ENCODE results near the gene DLL1.
"Not testable (repeated sequence)": the region's sequence is repeated elsewhere in the genome, so short reads cannot be mapped to it uniquely, and the experiment has no call there.

Gene DLL1

DNA sequence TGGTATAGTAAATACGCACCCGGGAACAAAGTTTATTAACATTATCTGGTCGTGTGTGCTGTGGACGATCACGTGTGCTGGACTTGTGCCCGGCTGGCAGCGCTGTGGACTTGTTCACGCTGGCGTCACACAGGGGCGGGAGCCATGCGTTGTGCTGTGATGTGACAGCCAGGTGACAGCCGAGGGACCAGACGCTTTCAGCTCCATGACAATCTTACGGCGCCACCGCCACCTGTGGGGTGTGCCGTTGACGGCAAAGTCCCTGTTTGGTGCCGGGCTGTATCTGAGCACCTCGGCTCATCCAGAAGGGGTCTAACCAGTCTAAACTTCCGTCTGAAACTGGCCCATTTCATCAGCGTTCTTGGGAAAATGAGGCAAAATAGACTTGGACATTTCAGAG, 25.2 kb downstream of the DLL1 start:
- Histone ChIP-seq H3K27me3 (ENCODE audit: control insufficient read depth, insufficient read depth, low read length) (no peaks in the 10 kb centered on the region), H3K9me3 (ENCODE audit: control insufficient read depth, insufficient read depth, low read length) (no peaks in the 10 kb centered on the region), H3K4me3 (ENCODE audit: low read depth, low read length) (no peak overlapping the region), H3K9ac (ENCODE audit: low read depth, low read length) (no peak overlapping the region), H3K4me1 (ENCODE audit: control insufficient read depth, insufficient read depth, low read length) (peaks cover 13% of the 10 kb centered on the region; the same call in 1 of the 2 replicates), H3K27ac (ENCODE audit: low read depth, low read length) (no peak overlapping the region), H3K36me3 (ENCODE audit: control insufficient read depth, insufficient read depth, low read length) (no peaks in the 10 kb centered on the region)

DNA sequence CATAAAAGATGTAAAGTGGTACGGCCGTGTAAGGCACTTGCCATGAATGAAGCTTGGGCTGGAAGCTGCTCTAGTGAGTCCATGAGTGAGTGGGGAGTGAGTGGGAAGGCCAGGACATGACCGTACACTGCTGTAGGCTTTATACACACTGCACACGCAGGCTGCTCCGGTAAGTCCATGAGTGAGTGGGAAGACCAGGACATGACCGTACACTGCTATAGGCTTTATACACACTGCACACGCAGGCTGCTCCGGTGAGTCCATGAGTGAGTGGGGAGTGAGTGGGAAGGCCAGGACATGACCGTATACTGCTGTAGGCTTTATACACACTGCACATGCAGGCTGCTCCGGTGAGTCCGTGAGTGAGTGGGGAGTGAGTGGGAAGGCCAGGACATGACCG, 26.2 kb downstream of the DLL1 start:
- not testable (repeated sequence) for H3K36me3 ChIP-seq (ENCODE audit: control insufficient read depth, insufficient read depth, low read length); H3K9me3 ChIP-seq (ENCODE audit: control insufficient read depth, insufficient read depth, low read length); H3K4me3 ChIP-seq (ENCODE audit: low read depth, low read length); H3K27me3 ChIP-seq (ENCODE audit: control insufficient read depth, insufficient read depth, low read length); H3K9ac ChIP-seq (ENCODE audit: low read depth, low read length); H3K27ac ChIP-seq (ENCODE audit: low read depth, low read length)
- H3K4me1 ChIP-seq (ENCODE audit: control insufficient read depth, insufficient read depth, low read length): peaks cover 12% of the 10 kb centered on the region; the same call in 1 of the 2 replicates

DNA sequence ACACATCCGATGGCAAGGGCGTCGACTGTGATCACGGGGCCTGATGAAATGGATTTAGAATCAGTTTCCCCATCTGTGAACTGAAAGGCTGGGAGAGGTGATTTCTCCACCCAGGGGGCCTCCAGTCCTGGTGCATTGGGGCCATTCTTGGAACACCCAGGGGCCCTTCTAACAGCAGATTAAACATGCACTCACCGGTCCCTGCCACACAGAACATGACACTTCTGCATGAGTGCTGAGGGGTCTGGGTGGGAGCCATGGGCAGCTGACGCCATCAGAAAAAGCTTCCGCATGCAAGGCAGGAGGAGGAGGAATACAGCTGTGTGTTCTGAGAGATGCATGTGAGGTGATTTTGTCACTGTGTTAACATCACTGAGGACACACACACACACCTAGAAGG, 26.8 kb downstream of the DLL1 start:
- Histone ChIP-seq H3K36me3 (ENCODE audit: control insufficient read depth, insufficient read depth, low read length) (no peaks in the 10 kb centered on the region), H3K4me1 (ENCODE audit: control insufficient read depth, insufficient read depth, low read length) (0 out of 2 replicates have a peak, but pooled peaks cover 7% of the 10 kb centered on the region), H3K4me3 (ENCODE audit: low read depth, low read length) (no peak overlapping the region), H3K27ac (ENCODE audit: low read depth, low read length) (no peak overlapping the region), H3K9ac (ENCODE audit: low read depth, low read length) (no peak overlapping the region), H3K27me3 (ENCODE audit: control insufficient read depth, insufficient read depth, low read length) (no peaks in the 10 kb centered on the region), H3K9me3 (ENCODE audit: control insufficient read depth, insufficient read depth, low read length) (no peaks in the 10 kb centered on the region)

DNA sequence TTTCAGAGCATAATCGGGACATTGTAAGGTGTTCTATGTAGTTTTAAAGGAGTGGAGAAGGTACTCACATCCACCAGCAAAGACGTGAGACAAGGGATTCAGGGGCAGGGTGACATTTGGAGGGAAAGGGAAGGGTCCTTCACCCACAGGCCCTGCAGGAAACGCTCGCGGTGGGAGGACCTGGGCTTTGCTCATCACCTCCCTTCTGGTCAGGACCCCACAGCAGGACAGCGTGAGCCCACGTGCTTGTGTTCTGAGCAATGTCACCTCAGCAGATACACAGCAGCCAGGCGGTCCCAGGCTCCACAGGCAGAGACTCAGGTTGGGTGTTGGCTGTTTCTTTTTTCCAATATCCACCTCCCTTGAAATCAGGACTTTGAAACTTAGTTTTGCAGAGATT, 27.5 kb downstream of the DLL1 start:
- H3K4me1 ChIP-seq (ENCODE audit: control insufficient read depth, insufficient read depth, low read length): 0 out of 2 replicates have a peak, but pooled peaks cover 7% of the 10 kb centered on the region
- no peaks in the 10 kb centered on the region for H3K27me3 ChIP-seq (ENCODE audit: control insufficient read depth, insufficient read depth, low read length)
- H3K27ac ChIP-seq (ENCODE audit: low read depth, low read length): no peak overlapping the region
- no peak overlapping the region for H3K9ac ChIP-seq (ENCODE audit: low read depth, low read length)
- no peaks in the 10 kb centered on the region for H3K36me3 ChIP-seq (ENCODE audit: control insufficient read depth, insufficient read depth, low read length)
- no peak overlapping the region for H3K4me3 ChIP-seq (ENCODE audit: low read depth, low read length)
- H3K9me3 ChIP-seq (ENCODE audit: control insufficient read depth, insufficient read depth, low read length): no peaks in the 10 kb centered on the region

DNA sequence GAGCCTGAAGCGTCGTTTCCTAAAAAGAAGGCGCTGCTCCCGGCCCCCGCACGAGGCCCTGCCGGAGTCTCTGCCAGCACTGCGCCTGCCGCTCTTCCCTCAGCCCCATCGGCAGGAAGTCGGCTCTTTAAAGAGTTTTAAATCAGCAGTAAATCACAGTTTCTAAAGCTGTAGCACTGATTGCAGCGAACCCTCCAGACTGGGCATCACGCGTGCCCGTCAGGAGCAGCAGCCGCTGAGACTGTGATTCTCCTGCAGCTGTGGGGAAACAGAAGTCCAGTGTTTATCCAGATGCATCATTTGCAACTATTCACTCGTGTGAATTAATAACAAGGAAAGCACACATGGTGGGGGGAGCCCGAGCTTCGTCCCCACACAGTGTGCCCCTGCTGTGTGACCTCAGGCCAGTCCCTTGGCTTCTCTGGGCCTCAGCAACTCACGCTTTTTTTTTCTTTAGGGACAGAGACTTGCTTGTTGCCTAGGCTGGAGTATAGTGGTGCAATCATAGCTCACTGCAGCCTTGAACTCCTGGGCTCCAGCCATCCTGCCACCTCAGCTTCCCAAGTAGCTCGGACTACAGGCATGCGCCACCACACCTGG, 28.3 kb downstream of the DLL1 start:
- no peaks in the 10 kb centered on the region for H3K9me3 ChIP-seq (ENCODE audit: control insufficient read depth, insufficient read depth, low read length)
- no peak overlapping the region for H3K9ac ChIP-seq (ENCODE audit: low read depth, low read length)
- H3K27me3 ChIP-seq (ENCODE audit: control insufficient read depth, insufficient read depth, low read length): no peaks in the 10 kb centered on the region
- H3K4me3 ChIP-seq (ENCODE audit: low read depth, low read length): no peak overlapping the region
- H3K36me3 ChIP-seq (ENCODE audit: control insufficient read depth, insufficient read depth, low read length): no peaks in the 10 kb centered on the region
- H3K4me1 ChIP-seq (ENCODE audit: control insufficient read depth, insufficient read depth, low read length): 0 out of 2 replicates have a peak, but pooled peaks cover 7% of the 10 kb centered on the region
- no peak overlapping the region for H3K27ac ChIP-seq (ENCODE audit: low read depth, low read length)

DNA sequence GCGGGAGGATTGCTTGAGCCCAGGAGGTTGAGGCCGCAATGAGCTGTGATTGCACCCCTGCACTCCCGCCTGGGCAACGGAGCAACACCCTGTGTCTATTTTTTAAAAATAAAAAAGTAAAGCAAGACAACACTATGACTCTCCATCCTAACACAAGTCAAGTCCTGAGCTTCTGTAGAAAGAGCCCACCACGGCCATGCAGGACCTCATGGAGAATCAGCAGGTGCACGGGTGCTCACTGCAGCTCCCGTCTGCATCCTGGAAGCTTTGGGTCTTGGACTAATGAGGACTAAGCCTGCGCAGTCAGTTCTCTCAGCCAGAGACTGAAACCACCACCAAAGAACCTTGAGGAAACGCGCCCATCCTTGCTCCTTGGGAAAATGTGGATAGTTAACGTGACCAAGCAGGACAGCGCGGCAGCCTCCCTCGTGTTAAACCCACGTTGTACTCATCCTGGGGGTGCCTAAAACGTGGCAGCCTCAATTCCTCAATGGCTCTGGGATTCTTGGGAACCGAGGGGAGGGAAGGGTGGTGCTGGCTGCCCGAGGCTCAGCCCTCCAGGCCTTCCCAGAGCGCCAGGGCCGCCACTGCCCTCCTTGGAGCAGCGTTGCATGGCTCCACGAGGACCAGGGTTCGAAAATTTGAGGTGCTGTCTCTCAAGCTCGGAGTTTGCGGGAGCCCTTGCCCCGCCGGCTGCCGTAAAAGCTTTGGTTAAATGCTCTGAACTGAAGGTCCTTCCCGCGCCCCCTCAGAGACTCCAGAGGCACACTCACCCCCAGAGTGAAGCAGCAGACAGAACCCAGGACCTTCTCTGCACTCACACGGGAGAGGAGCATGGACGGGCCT, 29.0 kb downstream of the DLL1 start:
- Histone ChIP-seq H3K4me3 (ENCODE audit: low read depth, low read length) (no peak overlapping the region), H3K9ac (ENCODE audit: low read depth, low read length) (no peak overlapping the region), H3K27ac (ENCODE audit: low read depth, low read length) (no peak overlapping the region), H3K36me3 (ENCODE audit: control insufficient read depth, insufficient read depth, low read length) (no peaks in the 10 kb centered on the region), H3K27me3 (ENCODE audit: control insufficient read depth, insufficient read depth, low read length) (no peaks in the 10 kb centered on the region), H3K9me3 (ENCODE audit: control insufficient read depth, insufficient read depth, low read length) (no peaks in the 10 kb centered on the region), H3K4me1 (ENCODE audit: control insufficient read depth, insufficient read depth, low read length) (0 out of 2 replicates have a peak, but pooled peaks cover 7% of the 10 kb centered on the region)

DNA sequence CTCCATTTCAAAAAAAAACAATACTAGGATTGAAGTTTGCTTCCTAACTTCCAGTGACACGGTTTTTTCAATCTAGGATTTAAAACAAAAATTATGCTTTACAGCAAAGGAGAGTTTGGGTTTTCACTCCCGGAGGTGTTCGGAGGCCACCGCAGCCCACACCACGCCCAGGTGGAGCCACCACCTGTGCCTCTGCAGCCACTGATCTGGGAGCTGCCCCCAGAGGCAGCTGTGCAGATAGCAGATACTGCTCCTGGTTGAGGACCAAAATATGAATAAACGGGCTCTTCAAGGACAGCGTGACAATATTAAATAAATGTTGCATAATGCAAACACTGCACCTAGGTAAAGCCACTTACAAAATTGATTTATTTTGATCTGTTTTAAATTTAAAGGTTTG, 30.2 kb downstream of the DLL1 start:
- Histone ChIP-seq H3K9me3 (ENCODE audit: control insufficient read depth, insufficient read depth, low read length) (no peaks in the 10 kb centered on the region), H3K4me1 (ENCODE audit: control insufficient read depth, insufficient read depth, low read length) (no peaks in the 10 kb centered on the region), H3K4me3 (ENCODE audit: low read depth, low read length) (no peak overlapping the region), H3K27me3 (ENCODE audit: control insufficient read depth, insufficient read depth, low read length) (no peaks in the 10 kb centered on the region), H3K9ac (ENCODE audit: low read depth, low read length) (no peak overlapping the region), H3K36me3 (ENCODE audit: control insufficient read depth, insufficient read depth, low read length) (no peaks in the 10 kb centered on the region), H3K27ac (ENCODE audit: low read depth, low read length) (no peak overlapping the region)

DNA sequence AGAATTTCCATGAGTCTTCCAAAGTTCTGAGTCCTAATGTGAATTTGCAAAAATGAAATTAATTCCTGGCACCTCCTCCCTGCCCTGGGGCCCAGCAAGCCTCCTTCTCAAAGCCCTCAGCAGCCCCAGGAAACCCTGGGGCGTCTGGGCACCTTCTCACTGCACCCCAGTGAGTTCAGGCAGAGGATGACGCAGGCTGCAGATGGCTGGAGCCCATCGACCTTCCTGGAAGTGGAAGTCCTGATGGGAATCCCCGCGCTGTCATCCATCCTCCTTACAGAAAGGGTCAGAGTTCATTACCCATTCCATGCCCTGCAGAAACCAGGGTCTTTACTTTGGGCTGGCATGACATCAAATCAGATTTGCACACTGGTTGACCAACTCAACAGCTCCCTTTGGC, 31.6 kb downstream of the DLL1 start:
- no peaks in the 10 kb centered on the region for H3K36me3 ChIP-seq (ENCODE audit: control insufficient read depth, insufficient read depth, low read length)
- H3K9me3 ChIP-seq (ENCODE audit: control insufficient read depth, insufficient read depth, low read length): no peaks in the 10 kb centered on the region
- H3K9ac ChIP-seq (ENCODE audit: low read depth, low read length): no peak overlapping the region
- H3K27me3 ChIP-seq (ENCODE audit: control insufficient read depth, insufficient read depth, low read length): no peaks in the 10 kb centered on the region
- no peaks in the 10 kb centered on the region for H3K4me1 ChIP-seq (ENCODE audit: control insufficient read depth, insufficient read depth, low read length)
- H3K27ac ChIP-seq (ENCODE audit: low read depth, low read length): no peak overlapping the region
- H3K4me3 ChIP-seq (ENCODE audit: low read depth, low read length): no peak overlapping the region

DNA sequence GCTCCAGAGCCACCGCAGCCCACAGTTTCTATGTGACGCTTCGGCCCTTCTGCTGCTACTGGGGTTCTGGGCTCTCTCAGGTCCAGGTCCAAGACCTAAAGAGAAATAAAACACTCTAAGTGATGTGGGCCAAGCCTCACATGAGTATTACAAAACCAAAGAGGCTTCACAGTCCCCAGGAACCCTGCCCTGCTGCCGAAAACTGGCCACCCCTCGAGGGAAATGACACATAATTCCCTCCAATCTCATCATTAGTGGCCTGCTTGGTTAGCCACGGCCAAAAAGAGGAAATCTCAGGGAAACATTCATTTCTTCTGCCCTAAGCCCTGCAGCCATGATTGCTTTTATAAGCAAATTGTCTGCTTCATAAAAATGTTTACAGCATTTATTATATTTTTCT, 32.5 kb downstream of the DLL1 start:
- Histone ChIP-seq H3K27ac (ENCODE audit: low read depth, low read length) (no peak overlapping the region), H3K9me3 (ENCODE audit: control insufficient read depth, insufficient read depth, low read length) (no peaks in the 10 kb centered on the region), H3K27me3 (ENCODE audit: control insufficient read depth, insufficient read depth, low read length) (no peaks in the 10 kb centered on the region), H3K4me3 (ENCODE audit: low read depth, low read length) (no peak overlapping the region), H3K4me1 (ENCODE audit: control insufficient read depth, insufficient read depth, low read length) (no peaks in the 10 kb centered on the region), H3K9ac (ENCODE audit: low read depth, low read length) (no peak overlapping the region), H3K36me3 (ENCODE audit: control insufficient read depth, insufficient read depth, low read length) (no peaks in the 10 kb centered on the region)

DNA sequence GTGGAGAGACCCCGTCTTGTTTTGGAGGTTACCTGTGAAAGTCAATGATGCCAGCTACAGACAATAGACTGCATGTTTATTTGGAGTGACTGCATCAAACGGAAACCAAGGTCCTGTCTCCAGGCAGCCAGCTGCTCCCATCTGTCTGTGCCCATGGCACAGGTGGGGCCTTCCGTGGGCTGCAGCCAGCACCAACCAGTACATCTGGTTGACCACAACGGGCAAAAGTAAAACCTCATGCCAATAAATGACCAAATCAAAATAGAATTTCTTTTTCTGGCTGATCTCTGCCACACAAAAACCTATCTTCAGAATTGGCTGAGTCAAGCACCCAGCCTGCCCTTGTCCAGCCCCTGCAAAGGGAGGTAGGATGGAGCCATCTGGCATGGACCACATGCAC, 33.5 kb downstream of the DLL1 start:
- Histone ChIP-seq H3K27me3 (ENCODE audit: control insufficient read depth, insufficient read depth, low read length) (no peaks in the 10 kb centered on the region), H3K4me3 (ENCODE audit: low read depth, low read length) (no peak overlapping the region), H3K27ac (ENCODE audit: low read depth, low read length) (no peak overlapping the region), H3K9me3 (ENCODE audit: control insufficient read depth, insufficient read depth, low read length) (no peaks in the 10 kb centered on the region), H3K9ac (ENCODE audit: low read depth, low read length) (no peak overlapping the region), H3K4me1 (ENCODE audit: control insufficient read depth, insufficient read depth, low read length) (no peaks in the 10 kb centered on the region), H3K36me3 (ENCODE audit: control insufficient read depth, insufficient read depth, low read length) (no peaks in the 10 kb centered on the region)

DNA sequence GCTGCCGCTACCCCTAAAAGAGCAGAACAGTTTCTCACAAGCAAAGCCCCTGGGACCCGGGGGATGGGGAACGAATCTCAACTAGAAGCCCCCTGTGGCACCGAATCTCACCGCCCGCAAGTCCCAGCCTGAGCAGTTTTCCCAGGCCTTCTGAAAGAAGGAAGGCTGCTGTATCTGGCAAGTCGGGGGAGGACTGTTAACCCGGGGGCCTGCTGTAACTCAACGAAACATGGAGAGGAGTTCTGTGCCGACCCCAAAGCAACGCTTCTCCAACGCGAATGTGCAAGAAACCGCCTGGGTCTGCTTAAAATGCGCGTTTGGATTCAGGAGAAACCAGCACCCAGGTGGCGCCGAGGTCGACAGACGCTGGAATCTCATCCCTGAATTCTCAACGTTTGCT, 34.2 kb downstream of the DLL1 start:
- Histone ChIP-seq H3K9ac (ENCODE audit: low read depth, low read length) (no peak overlapping the region), H3K4me3 (ENCODE audit: low read depth, low read length) (no peak overlapping the region), H3K9me3 (ENCODE audit: control insufficient read depth, insufficient read depth, low read length) (no peaks in the 10 kb centered on the region), H3K27ac (ENCODE audit: low read depth, low read length) (no peak overlapping the region), H3K4me1 (ENCODE audit: control insufficient read depth, insufficient read depth, low read length) (no peaks in the 10 kb centered on the region), H3K27me3 (ENCODE audit: control insufficient read depth, insufficient read depth, low read length) (no peaks in the 10 kb centered on the region), H3K36me3 (ENCODE audit: control insufficient read depth, insufficient read depth, low read length) (no peaks in the 10 kb centered on the region)
